ENCODE measurements around the gene BATF.

DNA sequence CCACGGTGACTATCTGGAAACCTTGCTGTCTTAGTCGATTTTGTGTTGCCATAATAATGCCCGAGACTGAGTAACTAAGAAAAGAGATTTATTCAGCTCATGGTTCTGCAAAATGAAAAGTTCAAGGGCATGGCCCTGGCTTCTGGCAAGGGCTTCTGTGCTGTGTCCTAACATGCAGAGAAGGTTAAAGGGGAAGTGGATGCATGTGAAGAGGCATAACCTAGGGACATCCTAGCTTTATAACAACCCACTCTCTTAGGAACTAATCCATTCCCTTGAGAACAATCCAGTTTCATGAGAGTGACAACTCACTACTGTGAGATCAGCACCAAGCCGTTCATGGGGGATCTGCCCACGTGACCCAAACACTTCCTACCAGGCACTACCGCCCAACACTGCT lies 67.7 kb downstream of the BATF start:
- TF ChIP-seq JUND (IDR thresholded peaks at IDR 0.05), result no peak
- TF ChIP-seq RXRA (IDR thresholded peaks at IDR 0.05; ENCODE audit: borderline replicate concordance, low read depth), result no peak
- TF ChIP-seq, protein P1, sequence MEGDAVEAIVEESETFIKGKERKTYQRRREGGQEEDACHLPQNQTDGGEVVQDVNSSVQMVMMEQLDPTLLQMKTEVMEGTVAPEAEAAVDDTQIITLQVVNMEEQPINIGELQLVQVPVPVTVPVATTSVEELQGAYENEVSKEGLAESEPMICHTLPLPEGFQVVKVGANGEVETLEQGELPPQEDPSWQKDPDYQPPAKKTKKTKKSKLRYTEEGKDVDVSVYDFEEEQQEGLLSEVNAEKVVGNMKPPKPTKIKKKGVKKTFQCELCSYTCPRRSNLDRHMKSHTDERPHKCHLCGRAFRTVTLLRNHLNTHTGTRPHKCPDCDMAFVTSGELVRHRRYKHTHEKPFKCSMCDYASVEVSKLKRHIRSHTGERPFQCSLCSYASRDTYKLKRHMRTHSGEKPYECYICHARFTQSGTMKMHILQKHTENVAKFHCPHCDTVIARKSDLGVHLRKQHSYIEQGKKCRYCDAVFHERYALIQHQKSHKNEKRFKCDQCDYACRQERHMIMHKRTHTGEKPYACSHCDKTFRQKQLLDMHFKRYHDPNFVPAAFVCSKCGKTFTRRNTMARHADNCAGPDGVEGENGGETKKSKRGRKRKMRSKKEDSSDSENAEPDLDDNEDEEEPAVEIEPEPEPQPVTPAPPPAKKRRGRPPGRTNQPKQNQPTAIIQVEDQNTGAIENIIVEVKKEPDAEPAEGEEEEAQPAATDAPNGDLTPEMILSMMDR (IDR thresholded peaks at IDR 0.05), result no peak
- no peak for TF ChIP-seq SIN3A (IDR thresholded peaks at IDR 0.05; ENCODE audit: borderline replicate concordance, low read depth, low read length)
- no peak for TF ChIP-seq GATA2 (CRISPR knock-in tag; IDR thresholded peaks at IDR 0.05)
- no peak for TF ChIP-seq NFIC (IDR thresholded peaks at IDR 0.05; ENCODE audit: borderline replicate concordance)
- TF ChIP-seq MXI1 (IDR thresholded peaks at IDR 0.05; ENCODE audit: low read depth, low read length), result no peak
- no peak for TF ChIP-seq RFX5 (IDR thresholded peaks at IDR 0.05; ENCODE audit: low read length)
- no peak for TF ChIP-seq YY1 (IDR thresholded peaks at IDR 0.05; ENCODE audit: low read depth)
- TF ChIP-seq RAD21 (IDR thresholded peaks at IDR 0.05; ENCODE audit: low read length), result no peak
- no peak for TF ChIP-seq TAF1 (IDR thresholded peaks at IDR 0.05; ENCODE audit: borderline replicate concordance, low read depth, low read length)
- TF ChIP-seq, protein P2, sequence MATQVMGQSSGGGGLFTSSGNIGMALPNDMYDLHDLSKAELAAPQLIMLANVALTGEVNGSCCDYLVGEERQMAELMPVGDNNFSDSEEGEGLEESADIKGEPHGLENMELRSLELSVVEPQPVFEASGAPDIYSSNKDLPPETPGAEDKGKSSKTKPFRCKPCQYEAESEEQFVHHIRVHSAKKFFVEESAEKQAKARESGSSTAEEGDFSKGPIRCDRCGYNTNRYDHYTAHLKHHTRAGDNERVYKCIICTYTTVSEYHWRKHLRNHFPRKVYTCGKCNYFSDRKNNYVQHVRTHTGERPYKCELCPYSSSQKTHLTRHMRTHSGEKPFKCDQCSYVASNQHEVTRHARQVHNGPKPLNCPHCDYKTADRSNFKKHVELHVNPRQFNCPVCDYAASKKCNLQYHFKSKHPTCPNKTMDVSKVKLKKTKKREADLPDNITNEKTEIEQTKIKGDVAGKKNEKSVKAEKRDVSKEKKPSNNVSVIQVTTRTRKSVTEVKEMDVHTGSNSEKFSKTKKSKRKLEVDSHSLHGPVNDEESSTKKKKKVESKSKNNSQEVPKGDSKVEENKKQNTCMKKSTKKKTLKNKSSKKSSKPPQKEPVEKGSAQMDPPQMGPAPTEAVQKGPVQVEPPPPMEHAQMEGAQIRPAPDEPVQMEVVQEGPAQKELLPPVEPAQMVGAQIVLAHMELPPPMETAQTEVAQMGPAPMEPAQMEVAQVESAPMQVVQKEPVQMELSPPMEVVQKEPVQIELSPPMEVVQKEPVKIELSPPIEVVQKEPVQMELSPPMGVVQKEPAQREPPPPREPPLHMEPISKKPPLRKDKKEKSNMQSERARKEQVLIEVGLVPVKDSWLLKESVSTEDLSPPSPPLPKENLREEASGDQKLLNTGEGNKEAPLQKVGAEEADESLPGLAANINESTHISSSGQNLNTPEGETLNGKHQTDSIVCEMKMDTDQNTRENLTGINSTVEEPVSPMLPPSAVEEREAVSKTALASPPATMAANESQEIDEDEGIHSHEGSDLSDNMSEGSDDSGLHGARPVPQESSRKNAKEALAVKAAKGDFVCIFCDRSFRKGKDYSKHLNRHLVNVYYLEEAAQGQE (IDR thresholded peaks at IDR 0.05; ENCODE audit: low read depth, low read length), result no peak
- TF ChIP-seq POLR2AphosphoS5 (IDR thresholded peaks at IDR 0.05; ENCODE audit: low read depth, low read length), result no peak
- TF ChIP-seq SMC3 (IDR thresholded peaks at IDR 0.05; ENCODE audit: low read depth, low read length), result no peak
